Subcutaneous adipose tissue (tissue), 4 donors: ENCODE measurements around the gene KIF23. TPM values are rescaled to one million over a fixed set of nuclear protein-coding genes. Genes with fewer than 3 reads are reported as not detected.

ENCODE experiments used
- CTCF ChIP-seq: fragments of 450-650 bp; IDR thresholded peaks from one replicate; pipeline ENCODE4 v1.5.1; 2016; ENCODE audit warnings: low read depth, mild to moderate bottlenecking, control low read depth, antibody characterized with exemption, moderate library complexity
- total RNA-seq, 4 donors: library from RNA; depleted of rRNA; stranded (reverse); fragments of >200 nt; gene quantifications; one replicate each; pipeline ENCODE4 v1.1.0, GENCODE V29; 2016

The KIF23 gene
- total RNA-seq, 4 donors from 2014 or later = 0.75 to 6.1 (median 3.5) TPM

- no peak for TF ChIP-seq CTCF
These were observed 38.8 kb downstream of the KIF23 start, which contains the start of gene RPLP1 for GRCh38 chr15:69452692-69453521. Gene RPLP1, plus strand, starts transcription at chr15:69452818. Its CDS starts 131 bp downstream, at chr15:69452949.

GRCh38 chr15:69454953-69455352, 40.8 kb downstream of the KIF23 start:
- no peak for TF ChIP-seq CTCF

GRCh38 chr15:69456208-69457166, 42.3 kb downstream of the KIF23 start:
- no peak for TF ChIP-seq CTCF

- no peak for TF ChIP-seq CTCF
These were observed 43.4 kb downstream of the KIF23 start for GRCh38 chr15:69457304-69458280.

GRCh38 chr15:69459066-69459465, 44.9 kb downstream of the KIF23 start:
- no peak for TF ChIP-seq CTCF

GRCh38 chr15:69460481-69460880, 46.3 kb downstream of the KIF23 start:
- TF ChIP-seq CTCF = no peak
